ENCODE measurements around the gene CHD3.

DNA sequence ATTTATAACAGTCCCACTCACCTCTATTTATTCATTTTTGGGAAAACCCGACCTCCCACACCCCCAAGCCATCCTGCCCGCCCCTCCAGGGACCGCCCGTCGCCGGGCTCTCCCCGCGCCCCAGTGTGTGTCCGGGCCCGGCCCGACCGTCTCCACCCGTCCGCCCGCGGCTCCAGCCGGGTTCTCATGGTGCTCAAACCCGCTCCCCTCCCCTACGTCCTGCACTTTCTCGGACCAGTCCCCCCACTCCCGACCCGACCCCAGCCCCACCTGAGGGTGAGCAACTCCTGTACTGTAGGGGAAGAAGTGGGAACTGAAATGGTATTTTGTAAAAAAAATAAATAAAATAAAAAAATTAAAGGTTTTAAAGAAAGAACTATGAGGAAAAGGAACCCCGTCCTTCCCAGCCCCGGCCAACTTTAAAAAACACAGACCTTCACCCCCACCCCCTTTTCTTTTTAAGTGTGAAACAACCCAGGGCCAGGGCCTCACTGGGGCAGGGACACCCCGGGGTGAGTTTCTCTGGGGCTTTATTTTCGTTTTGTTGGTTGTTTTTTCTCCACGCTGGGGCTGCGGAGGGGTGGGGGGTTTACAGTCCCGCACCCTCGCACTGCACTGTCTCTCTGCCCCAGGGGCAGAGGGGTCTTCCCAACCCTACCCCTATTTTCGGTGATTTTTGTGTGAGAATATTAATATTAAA is 34.4 kb upstream of the CHD3 start:
- TF ChIP-seq, protein P1, sequence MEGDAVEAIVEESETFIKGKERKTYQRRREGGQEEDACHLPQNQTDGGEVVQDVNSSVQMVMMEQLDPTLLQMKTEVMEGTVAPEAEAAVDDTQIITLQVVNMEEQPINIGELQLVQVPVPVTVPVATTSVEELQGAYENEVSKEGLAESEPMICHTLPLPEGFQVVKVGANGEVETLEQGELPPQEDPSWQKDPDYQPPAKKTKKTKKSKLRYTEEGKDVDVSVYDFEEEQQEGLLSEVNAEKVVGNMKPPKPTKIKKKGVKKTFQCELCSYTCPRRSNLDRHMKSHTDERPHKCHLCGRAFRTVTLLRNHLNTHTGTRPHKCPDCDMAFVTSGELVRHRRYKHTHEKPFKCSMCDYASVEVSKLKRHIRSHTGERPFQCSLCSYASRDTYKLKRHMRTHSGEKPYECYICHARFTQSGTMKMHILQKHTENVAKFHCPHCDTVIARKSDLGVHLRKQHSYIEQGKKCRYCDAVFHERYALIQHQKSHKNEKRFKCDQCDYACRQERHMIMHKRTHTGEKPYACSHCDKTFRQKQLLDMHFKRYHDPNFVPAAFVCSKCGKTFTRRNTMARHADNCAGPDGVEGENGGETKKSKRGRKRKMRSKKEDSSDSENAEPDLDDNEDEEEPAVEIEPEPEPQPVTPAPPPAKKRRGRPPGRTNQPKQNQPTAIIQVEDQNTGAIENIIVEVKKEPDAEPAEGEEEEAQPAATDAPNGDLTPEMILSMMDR (IDR thresholded peaks at IDR 0.05; ENCODE audit: poor library complexity), result no peak
- no peak for TF ChIP-seq EZH2 (IDR thresholded peaks at IDR 0.05; ENCODE audit: borderline replicate concordance)

Measured in hepatocyte (in vitro differentiated cells).